GM12865 (cell line): Measurements from ENCODE around the gene GRK3.

Experiments used
- DNase-seq: peaks from one replicate; pipeline ENCODE4 v3.0.0; 2010; ENCODE audit warnings: low read depth
- H3K4me3 ChIP-seq: 2 replicates; pipeline ENCODE4 v1.5.1; 2011; ENCODE audit warnings: mild to moderate bottlenecking, low read depth, low read length, control low read depth
- TF ChIP-seq, protein P1 (sequence below): IDR thresholded peaks from 2 replicates; pipeline ENCODE4 v1.5.1; 2011; ENCODE audit warnings: low read length, control low read depth, low read depth, inconsistent platforms; ENCODE audit not compliant: insufficient read depth; ENCODE audit errors: missing control alignments

The GRK3 gene

DNA sequence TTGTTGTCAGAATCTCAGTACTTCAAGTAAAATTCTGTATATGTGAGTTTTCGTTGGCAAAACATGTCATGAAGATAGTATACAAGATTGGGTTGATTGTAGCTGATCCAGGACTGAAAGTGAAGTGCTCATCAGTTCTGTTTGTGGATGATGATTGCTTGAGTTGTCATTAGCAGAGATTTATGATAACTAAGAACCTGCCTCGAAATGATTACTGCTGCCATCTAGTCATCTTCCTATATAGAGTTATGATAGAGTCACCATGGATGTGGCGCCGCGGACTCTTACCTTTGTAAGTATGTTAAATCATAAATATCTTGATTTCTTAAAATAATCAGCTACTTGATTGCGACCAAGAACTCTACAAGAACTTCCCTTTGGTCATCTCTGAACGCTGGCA, 149.6 kb downstream of the GRK3 start:
- H3K4me3 ChIP-seq, result no peak overlapping the region
- TF ChIP-seq, protein P1, sequence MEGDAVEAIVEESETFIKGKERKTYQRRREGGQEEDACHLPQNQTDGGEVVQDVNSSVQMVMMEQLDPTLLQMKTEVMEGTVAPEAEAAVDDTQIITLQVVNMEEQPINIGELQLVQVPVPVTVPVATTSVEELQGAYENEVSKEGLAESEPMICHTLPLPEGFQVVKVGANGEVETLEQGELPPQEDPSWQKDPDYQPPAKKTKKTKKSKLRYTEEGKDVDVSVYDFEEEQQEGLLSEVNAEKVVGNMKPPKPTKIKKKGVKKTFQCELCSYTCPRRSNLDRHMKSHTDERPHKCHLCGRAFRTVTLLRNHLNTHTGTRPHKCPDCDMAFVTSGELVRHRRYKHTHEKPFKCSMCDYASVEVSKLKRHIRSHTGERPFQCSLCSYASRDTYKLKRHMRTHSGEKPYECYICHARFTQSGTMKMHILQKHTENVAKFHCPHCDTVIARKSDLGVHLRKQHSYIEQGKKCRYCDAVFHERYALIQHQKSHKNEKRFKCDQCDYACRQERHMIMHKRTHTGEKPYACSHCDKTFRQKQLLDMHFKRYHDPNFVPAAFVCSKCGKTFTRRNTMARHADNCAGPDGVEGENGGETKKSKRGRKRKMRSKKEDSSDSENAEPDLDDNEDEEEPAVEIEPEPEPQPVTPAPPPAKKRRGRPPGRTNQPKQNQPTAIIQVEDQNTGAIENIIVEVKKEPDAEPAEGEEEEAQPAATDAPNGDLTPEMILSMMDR, result no peak
- no peak for DNase-seq

GRCh38 chr22:25714739-25715138, 150.3 kb downstream of the GRK3 start:
- H3K4me3 ChIP-seq, result no peak overlapping the region
- DNase-seq, result no peak
- TF ChIP-seq, protein P1, result no peak

DNA sequence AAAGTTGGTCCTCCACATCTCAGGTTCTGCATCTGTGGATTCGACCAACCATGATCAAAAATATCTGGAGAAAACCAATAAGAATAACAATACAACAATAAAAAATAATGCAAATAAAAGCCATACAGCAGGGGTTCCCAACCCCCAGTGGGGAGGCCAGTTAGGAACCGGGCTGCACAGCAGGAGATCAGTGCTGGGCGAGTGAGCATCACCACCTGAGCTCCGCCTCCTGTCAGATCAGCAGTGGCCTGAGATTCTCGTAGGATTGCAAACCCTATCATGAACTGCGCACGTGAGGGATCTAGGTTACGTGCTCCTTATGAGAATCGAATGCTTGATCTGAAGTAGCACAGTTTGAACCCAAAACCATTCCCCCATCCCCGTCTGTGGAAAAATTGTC, 152.2 kb downstream of the GRK3 start:
- TF ChIP-seq, protein P1, result no peak
- no peak overlapping the region for H3K4me3 ChIP-seq
- DNase-seq, result no peak

- TF ChIP-seq, protein P1, result no peak
- no peak for DNase-seq
Observed at GRCh38 chr22:25718135-25718840, 153.8 kb downstream of the GRK3 start.

DNA sequence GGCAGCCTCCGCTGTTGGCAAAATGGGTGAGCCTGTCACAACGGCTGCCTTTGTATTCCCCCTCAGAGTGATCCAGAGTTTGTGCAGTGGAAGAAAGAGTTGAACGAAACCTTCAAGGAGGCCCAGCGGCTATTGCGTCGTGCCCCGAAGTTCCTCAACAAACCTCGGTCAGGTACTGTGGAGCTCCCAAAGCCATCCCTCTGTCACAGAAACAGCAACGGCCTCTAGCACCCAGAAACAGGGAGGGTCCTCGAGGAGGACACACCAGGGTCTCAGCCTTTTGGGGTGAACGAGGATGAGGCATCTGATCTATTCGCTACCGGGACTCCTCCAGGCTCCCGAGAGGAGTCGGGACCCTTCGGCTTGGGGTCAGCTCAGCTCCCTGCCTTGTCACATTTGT, 157.7 kb downstream of the GRK3 start:
- no peak overlapping the region for H3K4me3 ChIP-seq
- no peak for DNase-seq
- TF ChIP-seq, protein P1, result no peak

More at GRCh38 chr22:25718135-25718840, 153.8 kb downstream of the GRK3 start:
- no peak overlapping the region for H3K4me3 ChIP-seq

DNA sequence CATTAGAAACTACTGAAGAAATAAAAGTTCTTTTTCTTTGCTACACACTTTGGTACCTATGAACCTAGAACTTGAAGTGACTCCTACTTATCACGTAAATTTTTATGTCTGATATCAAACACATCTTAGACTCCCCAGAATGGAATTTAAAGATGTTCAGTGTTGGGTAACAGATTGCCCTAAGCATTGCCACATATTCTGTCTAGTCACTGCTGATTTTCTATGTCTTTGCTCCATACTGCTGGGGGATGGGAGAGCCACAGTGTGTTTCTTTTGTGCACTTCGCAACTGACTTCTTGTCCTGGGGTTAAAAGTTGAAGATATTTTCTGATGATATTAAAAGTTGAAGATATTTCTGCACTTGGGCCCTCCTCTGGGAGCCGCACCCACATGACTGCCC, 158.2 kb downstream of the GRK3 start:
- DNase-seq, result no peak
- TF ChIP-seq, protein P1, result no peak
- no peak overlapping the region for H3K4me3 ChIP-seq

GRCh38 chr22:25726241-25726640, 161.8 kb downstream of the GRK3 start:
- DNase-seq, result no peak
- TF ChIP-seq, protein P1, result no peak

More at GRCh38 chr22:25726241-25726640, 161.8 kb downstream of the GRK3 start:
- no peak overlapping the region for H3K4me3 ChIP-seq
